Cardiac fibroblast (primary cell): ENCODE measurements around the gene OPRL1.

Experiments used
- DNase-seq, 2 donors: peaks; one replicate each; pipeline versions ENCODE4 v3.0.0 to v3.0.0-alpha.2; 2010; ENCODE audit warnings: low read depth in 2 of 2
- H3K4me3 ChIP-seq, 2 donors: replicated peaks in 1 of 2; 1 replicate in 1 of 2; 2 replicates in 1 of 2; pipeline ENCODE4 v1.5.1; 2011; ENCODE audit warnings: low read depth in 2 of 2, low read length in 2 of 2, mild to moderate bottlenecking in 2 of 2, moderate library complexity in 1 of 2
- CTCF ChIP-seq: IDR thresholded peaks from one replicate; pipeline ENCODE4 v1.5.1; 2011; ENCODE audit warnings: low read depth, mild to moderate bottlenecking, low read length, inconsistent platforms

The OPRL1 gene

GRCh38 chr20:64064145-64064698 is 15.7 kb upstream of the OPRL1 start:
- no peak for TF ChIP-seq CTCF
- H3K4me3 ChIP-seq = peak overlapping the region; percentile 84 to 96
- peak in 1 of 2 donors; percentile 64 for DNase-seq

- no peak overlapping the region for H3K4me3 ChIP-seq
- no peak for TF ChIP-seq CTCF
- DNase-seq = no peak
Observed at GRCh38 chr20:64065062-64065973, 14.6 kb upstream of the OPRL1 start.

GRCh38 chr20:64065974-64066343 is 13.9 kb upstream of the OPRL1 start:
- peak; percentile 70 to 80 for DNase-seq
- H3K4me3 ChIP-seq = no peak overlapping the region
- no peak for TF ChIP-seq CTCF

- H3K4me3 ChIP-seq = no peak overlapping the region
- no peak for DNase-seq
- TF ChIP-seq CTCF = no peak
Observed at GRCh38 chr20:64067005-64067632, 12.8 kb upstream of the OPRL1 start.

- no peak for TF ChIP-seq CTCF
- no peak for DNase-seq
- H3K4me3 ChIP-seq = no peak overlapping the region
Observed at GRCh38 chr20:64067733-64068307, 12.1 kb upstream of the OPRL1 start.

- TF ChIP-seq CTCF = no peak
- no peak overlapping the region for H3K4me3 ChIP-seq
- no peak for DNase-seq
Observed at GRCh38 chr20:64068386-64069208, 11.3 kb upstream of the OPRL1 start.
